Measurements from ENCODE around the gene PHETA1.

DNA sequence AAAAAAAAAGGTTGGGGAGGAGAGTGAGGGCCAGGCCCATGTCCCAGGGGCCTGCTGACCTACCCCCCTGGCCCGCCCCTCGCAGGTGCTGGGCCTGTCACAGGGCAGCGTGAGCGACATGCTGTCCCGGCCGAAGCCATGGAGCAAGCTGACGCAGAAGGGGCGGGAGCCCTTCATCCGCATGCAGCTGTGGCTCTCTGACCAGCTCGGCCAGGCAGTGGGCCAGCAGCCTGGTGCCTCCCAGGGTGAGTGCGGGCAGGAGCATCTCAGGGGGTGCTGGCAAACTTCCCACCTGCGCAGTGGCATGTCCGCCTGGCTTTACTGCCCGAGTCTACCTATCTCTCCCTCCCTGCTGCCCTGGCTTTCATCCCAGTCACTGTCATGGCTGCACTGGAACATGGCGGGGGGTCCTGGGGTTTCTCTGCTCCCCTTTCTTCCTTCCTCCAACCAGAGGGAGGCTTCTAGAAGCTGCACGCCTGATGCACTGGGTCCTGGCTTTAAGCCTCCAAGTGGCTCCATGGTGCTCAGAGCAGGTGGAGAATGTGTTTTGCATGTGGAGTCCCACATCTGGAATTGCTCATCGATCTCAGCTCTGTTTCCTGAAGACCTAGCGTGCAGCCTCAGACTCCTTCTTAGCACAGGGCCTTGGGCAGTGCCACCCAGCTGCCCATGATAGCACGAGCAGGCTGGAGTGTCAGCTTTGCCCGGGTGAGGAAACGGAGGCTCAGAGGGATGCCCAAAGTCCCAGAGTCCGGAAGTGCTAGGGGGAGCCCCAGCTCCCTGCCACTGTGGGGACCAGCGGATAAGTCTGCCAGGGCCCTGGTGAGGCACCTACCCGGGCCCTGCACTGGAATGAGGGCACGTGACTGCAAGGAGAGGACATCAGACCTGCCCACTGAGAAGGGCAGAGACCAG, 46.3 kb downstream of the PHETA1 start:
- TF ChIP-seq POLR2A (IDR thresholded peaks at IDR 0.05; ENCODE audit: low read depth, low read length) = no peak
- TF ChIP-seq, protein P1, sequence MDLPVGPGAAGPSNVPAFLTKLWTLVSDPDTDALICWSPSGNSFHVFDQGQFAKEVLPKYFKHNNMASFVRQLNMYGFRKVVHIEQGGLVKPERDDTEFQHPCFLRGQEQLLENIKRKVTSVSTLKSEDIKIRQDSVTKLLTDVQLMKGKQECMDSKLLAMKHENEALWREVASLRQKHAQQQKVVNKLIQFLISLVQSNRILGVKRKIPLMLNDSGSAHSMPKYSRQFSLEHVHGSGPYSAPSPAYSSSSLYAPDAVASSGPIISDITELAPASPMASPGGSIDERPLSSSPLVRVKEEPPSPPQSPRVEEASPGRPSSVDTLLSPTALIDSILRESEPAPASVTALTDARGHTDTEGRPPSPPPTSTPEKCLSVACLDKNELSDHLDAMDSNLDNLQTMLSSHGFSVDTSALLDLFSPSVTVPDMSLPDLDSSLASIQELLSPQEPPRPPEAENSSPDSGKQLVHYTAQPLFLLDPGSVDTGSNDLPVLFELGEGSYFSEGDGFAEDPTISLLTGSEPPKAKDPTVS (IDR thresholded peaks at IDR 0.05; ENCODE audit: low read depth, low read length) = no peak
- TF ChIP-seq, protein P2, sequence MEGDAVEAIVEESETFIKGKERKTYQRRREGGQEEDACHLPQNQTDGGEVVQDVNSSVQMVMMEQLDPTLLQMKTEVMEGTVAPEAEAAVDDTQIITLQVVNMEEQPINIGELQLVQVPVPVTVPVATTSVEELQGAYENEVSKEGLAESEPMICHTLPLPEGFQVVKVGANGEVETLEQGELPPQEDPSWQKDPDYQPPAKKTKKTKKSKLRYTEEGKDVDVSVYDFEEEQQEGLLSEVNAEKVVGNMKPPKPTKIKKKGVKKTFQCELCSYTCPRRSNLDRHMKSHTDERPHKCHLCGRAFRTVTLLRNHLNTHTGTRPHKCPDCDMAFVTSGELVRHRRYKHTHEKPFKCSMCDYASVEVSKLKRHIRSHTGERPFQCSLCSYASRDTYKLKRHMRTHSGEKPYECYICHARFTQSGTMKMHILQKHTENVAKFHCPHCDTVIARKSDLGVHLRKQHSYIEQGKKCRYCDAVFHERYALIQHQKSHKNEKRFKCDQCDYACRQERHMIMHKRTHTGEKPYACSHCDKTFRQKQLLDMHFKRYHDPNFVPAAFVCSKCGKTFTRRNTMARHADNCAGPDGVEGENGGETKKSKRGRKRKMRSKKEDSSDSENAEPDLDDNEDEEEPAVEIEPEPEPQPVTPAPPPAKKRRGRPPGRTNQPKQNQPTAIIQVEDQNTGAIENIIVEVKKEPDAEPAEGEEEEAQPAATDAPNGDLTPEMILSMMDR (IDR thresholded peaks at IDR 0.05 in 2 of 3, conservative IDR thresholded peaks at IDR 0.05 in 1 of 3; ENCODE audit: control insufficient read depth in 2 of 3, extremely low read depth in 1 of 3, insufficient read depth in 1 of 3, low read depth in 3 of 3, low read length in 3 of 3) = no peak
- TF ChIP-seq, protein P3, sequence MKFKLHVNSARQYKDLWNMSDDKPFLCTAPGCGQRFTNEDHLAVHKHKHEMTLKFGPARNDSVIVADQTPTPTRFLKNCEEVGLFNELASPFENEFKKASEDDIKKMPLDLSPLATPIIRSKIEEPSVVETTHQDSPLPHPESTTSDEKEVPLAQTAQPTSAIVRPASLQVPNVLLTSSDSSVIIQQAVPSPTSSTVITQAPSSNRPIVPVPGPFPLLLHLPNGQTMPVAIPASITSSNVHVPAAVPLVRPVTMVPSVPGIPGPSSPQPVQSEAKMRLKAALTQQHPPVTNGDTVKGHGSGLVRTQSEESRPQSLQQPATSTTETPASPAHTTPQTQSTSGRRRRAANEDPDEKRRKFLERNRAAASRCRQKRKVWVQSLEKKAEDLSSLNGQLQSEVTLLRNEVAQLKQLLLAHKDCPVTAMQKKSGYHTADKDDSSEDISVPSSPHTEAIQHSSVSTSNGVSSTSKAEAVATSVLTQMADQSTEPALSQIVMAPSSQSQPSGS (IDR thresholded peaks at IDR 0.05; ENCODE audit: low read length) = no peak
- no peak for TF ChIP-seq STAT1 (conservative IDR thresholded peaks at IDR 0.05)
- TF ChIP-seq MEF2A (IDR thresholded peaks at IDR 0.05; ENCODE audit: insufficient read depth, low read depth, low read length) = no peak

Measured in GM12878 (cell line).